Trophoblast cell (in vitro differentiated cells and primary cell): Measurements from ENCODE around the gene OR5H1.
"Not testable (repeated sequence)": the region's sequence is repeated elsewhere in the genome, so short reads cannot be mapped to it uniquely, and the experiment has no call there.

Experiments
- DNase-seq, 2 donors: peaks; one replicate each; pipeline ENCODE4 v3.0.0-alpha.2; 2016
- H2AFZ ChIP-seq: 2 replicates; pipeline ENCODE4 v1.6.1; 2013; ENCODE audit warnings: low read length, moderate library complexity, mild to moderate bottlenecking; ENCODE audit not compliant: insufficient read depth, poor library complexity
- H2AK5ac ChIP-seq: 2 replicates; pipeline ENCODE4 v1.6.1; 2013; ENCODE audit warnings: mild to moderate bottlenecking, low read length
- H2BK120ac ChIP-seq: 2 replicates; pipeline ENCODE4 v1.6.1; 2013; ENCODE audit warnings: low read length, mild to moderate bottlenecking, moderate library complexity; ENCODE audit not compliant: insufficient read depth, poor library complexity
- H2BK12ac ChIP-seq: 2 replicates; pipeline ENCODE4 v1.6.1; 2013; ENCODE audit warnings: mild to moderate bottlenecking, low read length, moderate library complexity
- H2BK5ac ChIP-seq: 2 replicates; pipeline ENCODE4 v1.6.1; 2013; ENCODE audit warnings: low read length, low read depth, moderate library complexity, mild to moderate bottlenecking; ENCODE audit not compliant: poor library complexity
- H3K14ac ChIP-seq: 2 replicates; pipeline ENCODE4 v1.6.1; 2013; ENCODE audit warnings: mild to moderate bottlenecking, low read length
- H3K18ac ChIP-seq: 2 replicates; pipeline ENCODE4 v1.6.1; 2013; ENCODE audit warnings: mild to moderate bottlenecking, low read length
- H3K23ac ChIP-seq: 2 replicates; pipeline ENCODE4 v1.6.1; 2013; ENCODE audit warnings: low read length
- H3K27ac ChIP-seq: 2 replicates; pipeline ENCODE4 v1.5.1; 2013; ENCODE audit warnings: low read depth, mild to moderate bottlenecking, inconsistent platforms, low read length, moderate library complexity
- H3K27me3 ChIP-seq: 2 replicates; pipeline ENCODE4 v1.6.1; 2013; ENCODE audit warnings: inconsistent platforms, mild to moderate bottlenecking, low read length, moderate library complexity; ENCODE audit not compliant: insufficient read depth
- H3K36me3 ChIP-seq, 2 experiments: 1 replicate in 1 of 2; 2 replicates in 1 of 2; pipeline ENCODE4 v1.6.1; 2013; ENCODE audit warnings: low read length in 2 of 2, mild to moderate bottlenecking in 2 of 2, moderate library complexity in 1 of 2; ENCODE audit not compliant: insufficient read depth in 2 of 2, control insufficient read depth in 1 of 2
- H3K4ac ChIP-seq: 2 replicates; pipeline ENCODE4 v1.6.1; 2013; ENCODE audit warnings: low read depth, mild to moderate bottlenecking, low read length, moderate library complexity
- H3K4me1 ChIP-seq, 2 experiments: 1 replicate in 1 of 2; 2 replicates in 1 of 2; pipeline ENCODE4 v1.6.1; 2013; ENCODE audit warnings: low read length in 2 of 2, mild to moderate bottlenecking in 2 of 2, moderate library complexity in 1 of 2; ENCODE audit not compliant: insufficient read depth in 2 of 2, control insufficient read depth in 1 of 2
- H3K4me2 ChIP-seq: 2 replicates; pipeline ENCODE4 v1.6.1; 2013; ENCODE audit warnings: inconsistent platforms, mild to moderate bottlenecking, low read length, moderate library complexity
- H3K4me3 ChIP-seq: 2 replicates; pipeline ENCODE4 v1.5.1; 2013; ENCODE audit warnings: mild to moderate bottlenecking, low read depth, low read length, inconsistent platforms
- H3K79me1 ChIP-seq: one replicate; pipeline ENCODE4 v1.6.1; 2013; ENCODE audit warnings: low read length
- H3K79me2 ChIP-seq: 2 replicates; pipeline ENCODE4 v1.6.1; 2013; ENCODE audit warnings: low read length, mild to moderate bottlenecking; ENCODE audit not compliant: control insufficient read depth, insufficient read depth, poor library complexity
- H3K9ac ChIP-seq: 2 replicates; pipeline ENCODE4 v1.6.1; 2013; ENCODE audit warnings: mild to moderate bottlenecking, low read length
- H3K9me3 ChIP-seq: 2 replicates; pipeline ENCODE4 v1.6.1; 2013; ENCODE audit warnings: low read depth, mild to moderate bottlenecking, control low read depth, inconsistent platforms, low read length; ENCODE audit not compliant: insufficient read depth
- H4K12ac ChIP-seq: 2 replicates; pipeline ENCODE4 v1.6.1; 2013; ENCODE audit warnings: low read depth, mild to moderate bottlenecking, low read length, moderate library complexity
- H4K8ac ChIP-seq: 2 replicates; pipeline ENCODE4 v1.6.1; 2013; ENCODE audit warnings: low read depth, mild to moderate bottlenecking, low read length, moderate library complexity
- H4K91ac ChIP-seq: one replicate; pipeline ENCODE4 v1.6.1; 2013; ENCODE audit warnings: low read depth, mild to moderate bottlenecking, low read length, moderate library complexity
- WGBS: extraction: QIAGEN DNeasy Blood & Tissue Kit; methylation state at CpG from one replicate; pipeline ENCODE4 v1.1.7; 2013; ENCODE audit warnings: missing lambda C conversion rate; ENCODE audit not compliant: insufficient read length, insufficient coverage; ENCODE audit errors: extremely low coverage; 5-methylcytosine and 5-hydroxymethylcytosine counted together

Gene OR5H1

GRCh38 chr3:98115717-98116116, 14.8 kb upstream of the OR5H1 start:
- Histone ChIP-seq H3K4me1 (peaks cover 0 to 2% of the 10 kb centered on the region in 2 experiments), H3K4me3 (no peak overlapping the region), H3K79me1 (no peaks in the 10 kb centered on the region), H3K36me3 (no peaks in the 10 kb centered on the region), H2AK5ac (no peak overlapping the region), H3K14ac (no peak overlapping the region), H3K9ac (no peak overlapping the region), H3K23ac (no peak overlapping the region), H3K27ac (no peak overlapping the region), H2AFZ (no peak overlapping the region), H4K91ac (no peak overlapping the region), H3K18ac (no peak overlapping the region), H2BK120ac (no peak overlapping the region), H3K4me2 (no peak overlapping the region), H3K79me2 (no peaks in the 10 kb centered on the region), H3K4ac (no peak overlapping the region), H2BK12ac (no peak overlapping the region), H2BK5ac (no peak overlapping the region), H4K8ac (no peak overlapping the region), H3K27me3 (no peaks in the 10 kb centered on the region), H4K12ac (no peak overlapping the region), H3K9me3 (peaks cover 9% of the 10 kb centered on the region)
- no peak for DNase-seq
- no CpG with 5 or more reads among the region's 1 CpG for WGBS

- H3K27ac ChIP-seq = peak overlapping the region; percentile 47
- peaks cover 9% of the 10 kb centered on the region for H3K79me1 ChIP-seq
- peak overlapping the region; percentile 84 for H4K8ac ChIP-seq
- peak overlapping the region; percentile 74 for H2AK5ac ChIP-seq
- no peaks in the 10 kb centered on the region for H3K36me3 ChIP-seq
- H3K4ac ChIP-seq = peak overlapping the region; percentile 79
- peak overlapping the region; percentile 82 for H2BK5ac ChIP-seq
- peak overlapping the region; percentile 76 for H2BK120ac ChIP-seq
- no peak overlapping the region for H3K9ac ChIP-seq
- WGBS = no CpG with 5 or more reads among the region's 3 CpGs
- H3K79me2 ChIP-seq = no peaks in the 10 kb centered on the region
- no peaks in the 10 kb centered on the region for H3K27me3 ChIP-seq
- no peaks in the 10 kb centered on the region for H3K9me3 ChIP-seq
- H4K12ac ChIP-seq = peak overlapping the region; percentile 43
- H3K18ac ChIP-seq = peak overlapping the region; percentile 71
- no peak overlapping the region for H3K23ac ChIP-seq
- H4K91ac ChIP-seq = peak overlapping the region; percentile 87
- peaks cover 3% of the 10 kb centered on the region in 2 experiments for H3K4me1 ChIP-seq
- no peak overlapping the region for H2AFZ ChIP-seq
- no peak overlapping the region for H3K4me3 ChIP-seq
- peak overlapping the region; percentile 95 for H2BK12ac ChIP-seq
- peak overlapping the region; percentile 66 for H3K14ac ChIP-seq
- H3K4me2 ChIP-seq = no peak overlapping the region
- DNase-seq = peak; percentile 32 to 65
These were observed 6.1 kb downstream of the OR5H1 start for GRCh38 chr3:98136631-98137030.

GRCh38 chr3:98137826-98138557, 7.5 kb downstream of the OR5H1 start:
- H3K4me3 ChIP-seq, H3K23ac ChIP-seq, H2AK5ac ChIP-seq, H3K36me3 ChIP-seq, H3K18ac ChIP-seq, H3K79me1 ChIP-seq, H3K9me3 ChIP-seq, H3K4ac ChIP-seq, H3K27me3 ChIP-seq, H3K9ac ChIP-seq, H3K4me1 ChIP-seq, H4K12ac ChIP-seq, H2BK12ac ChIP-seq, H2AFZ ChIP-seq, H3K79me2 ChIP-seq: not testable (repeated sequence)
- Histone ChIP-seq H3K14ac (peak overlapping the region; percentile 56), H2BK5ac (peak overlapping the region; percentile 73), H3K27ac (peak overlapping the region; percentile 79), H4K91ac (peak overlapping the region; percentile 62), H3K4me2 (peak overlapping the region; percentile 26), H2BK120ac (peak overlapping the region; percentile 51), H4K8ac (peak overlapping the region; percentile 19)
- no CpG with 5 or more reads among the region's 23 CpGs for WGBS
- DNase-seq = peak; percentile 71 to 87

- H4K12ac ChIP-seq = no peak overlapping the region
- peaks cover 3% of the 10 kb centered on the region in 2 experiments for H3K4me1 ChIP-seq
- H3K4ac ChIP-seq = no peak overlapping the region
- H3K27me3 ChIP-seq = no peaks in the 10 kb centered on the region
- no peak overlapping the region for H3K27ac ChIP-seq
- no peak overlapping the region for H3K18ac ChIP-seq
- H2BK12ac ChIP-seq = peak overlapping the region; percentile 87
- H3K79me2 ChIP-seq = no peaks in the 10 kb centered on the region
- no peak overlapping the region for H3K4me2 ChIP-seq
- no peak overlapping the region for H3K4me3 ChIP-seq
- H2AFZ ChIP-seq = no peak overlapping the region
- H3K14ac ChIP-seq = peak overlapping the region; percentile 70
- H3K79me1 ChIP-seq = peaks cover 9% of the 10 kb centered on the region
- no peak overlapping the region for H4K8ac ChIP-seq
- DNase-seq = peak in 1 of 2 donors; percentile 49
- peak overlapping the region; percentile 72 for H2BK120ac ChIP-seq
- no peak overlapping the region for H3K9ac ChIP-seq
- no peaks in the 10 kb centered on the region for H3K36me3 ChIP-seq
- H3K23ac ChIP-seq = no peak overlapping the region
- no peak overlapping the region for H4K91ac ChIP-seq
- no peak overlapping the region for H2BK5ac ChIP-seq
- H2AK5ac ChIP-seq = no peak overlapping the region
- no peaks in the 10 kb centered on the region for H3K9me3 ChIP-seq
These were observed 10.0 kb downstream of the OR5H1 start for GRCh38 chr3:98140531-98140930.
